GM21515 (cell line): ENCODE measurements around the gene TOP1.

Experiments used
- ATAC-seq: cut with Tn5 transposase; IDR thresholded peaks from one replicate; pipeline ENCODE4 v1.9.1; 2021; ENCODE audit not compliant: unreplicated experiment

TOP1 gene

DNA sequence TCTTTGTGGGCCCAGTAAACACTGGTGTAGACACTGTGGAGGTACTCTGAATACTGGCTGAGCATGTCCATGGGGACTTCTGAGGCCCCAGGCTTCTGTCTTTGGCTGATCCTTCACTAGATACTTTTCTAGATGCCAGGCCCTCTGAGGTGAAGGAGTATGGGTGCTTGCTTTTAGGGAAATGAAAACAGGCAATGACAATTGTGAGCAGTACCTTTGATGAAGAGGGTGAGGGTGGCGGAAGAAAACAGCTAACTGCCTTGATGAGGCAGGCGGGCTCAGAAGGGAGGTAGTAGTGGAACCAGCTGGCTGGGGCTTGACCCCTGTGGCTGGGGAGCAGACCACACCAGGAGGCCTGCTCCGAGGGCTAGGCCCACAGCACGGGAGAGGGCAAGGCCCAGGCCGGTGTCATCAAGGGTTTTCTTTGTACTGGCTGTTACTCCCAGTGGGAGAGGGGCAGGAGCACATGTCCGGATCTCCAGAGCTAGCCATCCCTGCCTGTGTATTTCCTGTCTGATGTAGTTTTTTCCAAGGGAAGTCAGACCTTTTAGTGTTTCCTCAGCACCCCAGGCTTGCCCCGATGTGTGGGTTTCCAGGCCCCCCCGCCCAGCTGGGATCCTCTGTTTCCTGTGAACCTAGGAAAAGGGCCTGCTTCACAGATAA lies 112.7 kb downstream of the TOP1 start:
- no peak for ATAC-seq

DNA sequence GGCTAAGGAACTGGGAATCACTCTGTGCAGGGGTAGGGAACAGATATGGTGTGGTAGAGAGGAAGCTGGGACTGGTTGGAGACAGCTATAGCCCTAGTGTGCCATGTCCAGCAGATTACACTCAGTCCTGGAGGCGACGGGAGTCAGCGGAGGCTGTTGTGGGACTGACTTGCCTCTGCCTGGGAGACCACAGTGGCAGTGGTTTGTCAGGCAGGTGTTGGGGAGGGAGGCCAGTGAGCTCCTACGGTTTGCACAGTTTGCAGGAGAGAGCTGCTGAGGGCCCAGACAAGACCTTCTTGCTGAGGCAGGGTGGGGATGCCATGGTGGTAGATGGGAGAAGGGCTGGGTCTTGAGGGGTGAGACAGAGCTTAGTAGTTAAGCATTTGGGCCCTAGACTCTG lies 113.6 kb downstream of the TOP1 start:
- ATAC-seq = no peak

DNA sequence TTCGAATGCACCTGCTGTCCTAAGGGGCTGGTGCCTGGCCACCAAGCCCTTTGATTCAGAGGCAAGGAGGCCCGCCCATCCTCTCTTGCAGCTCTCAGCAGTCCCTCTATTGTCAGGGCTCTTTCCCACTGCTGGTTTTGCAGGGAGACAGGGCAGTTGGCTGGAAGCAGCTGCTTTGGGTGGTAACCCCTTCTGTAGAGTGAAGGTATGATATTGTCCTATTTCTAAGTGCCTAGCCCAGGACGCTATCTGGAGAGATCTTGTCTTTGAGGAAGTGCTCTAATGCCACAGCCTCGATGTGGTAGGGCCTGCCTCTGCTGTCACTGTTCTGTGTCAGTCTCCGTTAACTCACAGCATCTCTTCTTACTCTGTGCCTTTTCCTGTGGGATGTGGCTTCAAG lies 114.3 kb downstream of the TOP1 start:
- ATAC-seq = no peak

DNA sequence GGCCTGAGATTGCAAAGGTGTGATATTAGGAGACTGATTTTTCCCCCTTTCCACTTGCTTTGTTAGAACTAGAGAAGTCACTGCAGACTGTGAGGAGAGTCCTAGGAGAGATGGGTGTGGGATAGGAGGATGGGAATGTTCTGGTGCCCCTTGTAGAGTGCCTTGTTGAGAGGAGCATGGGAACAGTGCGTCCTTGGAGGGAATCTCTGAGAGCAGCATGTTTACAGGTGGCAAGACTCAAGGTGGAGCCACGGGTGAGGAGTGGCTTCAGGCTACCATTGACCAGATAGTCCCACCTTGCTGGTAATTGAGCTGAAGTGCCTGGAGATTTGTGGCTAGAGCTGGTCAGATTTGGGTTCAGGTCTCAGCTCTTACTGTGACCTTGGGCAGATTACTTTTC lies 114.7 kb downstream of the TOP1 start:
- no peak for ATAC-seq

DNA sequence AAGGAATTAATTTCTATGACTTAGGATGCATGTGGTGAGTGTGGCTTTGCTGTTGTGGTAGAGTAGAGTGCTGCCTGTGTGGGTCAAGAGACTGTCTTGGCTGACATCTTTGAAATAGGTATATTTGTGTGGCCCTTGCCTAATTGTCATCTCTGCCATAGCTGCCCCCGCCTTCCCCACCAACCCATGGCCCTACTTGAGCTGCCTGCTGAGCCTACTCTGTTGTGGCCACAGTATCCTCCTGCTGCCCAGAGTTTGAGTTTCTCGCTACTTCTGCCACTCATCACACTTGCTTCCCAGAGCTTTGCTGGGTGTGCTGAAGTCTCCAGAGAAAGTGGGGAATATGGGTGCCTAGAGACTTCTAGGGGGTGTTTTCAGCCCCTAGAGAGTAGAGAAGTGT lies 116.7 kb downstream of the TOP1 start:
- ATAC-seq = no peak

DNA sequence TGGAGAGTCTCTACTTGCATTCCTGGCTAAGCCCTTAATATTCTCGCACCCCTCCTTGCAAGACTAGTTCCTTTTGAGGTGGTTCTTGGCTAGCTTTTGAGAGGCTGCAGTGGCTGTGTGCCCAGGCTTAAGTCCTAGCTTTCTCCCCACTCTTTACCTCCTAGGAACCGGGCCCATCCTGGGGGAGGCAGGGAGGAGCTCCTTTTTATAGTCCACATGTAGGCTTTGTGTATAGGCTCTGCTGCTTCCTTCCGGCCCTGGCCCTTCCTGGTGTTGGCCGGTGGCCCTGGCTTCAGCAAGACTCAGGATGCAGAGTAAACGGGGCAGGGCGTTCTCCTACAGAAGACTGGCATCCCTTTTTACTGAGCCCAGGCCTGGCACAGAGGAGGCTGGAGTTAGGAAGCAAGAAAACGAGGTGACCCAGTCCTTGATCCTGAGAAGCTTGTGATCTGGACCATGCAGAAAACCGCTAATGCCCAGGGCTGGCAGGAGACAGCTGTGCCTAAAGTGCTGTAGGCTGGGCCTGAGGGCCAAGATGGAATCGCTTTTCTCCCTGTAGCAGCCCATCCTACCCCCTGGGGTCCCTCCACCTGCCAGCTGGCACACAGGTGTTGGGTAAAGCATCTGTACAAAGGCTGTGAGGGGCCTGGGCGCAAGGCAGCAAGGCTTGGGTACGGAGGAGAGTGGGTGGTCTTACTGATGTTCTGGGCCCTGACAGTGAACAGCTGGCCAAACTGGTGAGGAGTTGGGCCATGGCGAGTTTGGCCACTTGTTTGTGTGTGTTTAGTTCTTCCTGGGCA lies 117.4 kb downstream of the TOP1 start:
- ATAC-seq = no peak

DNA sequence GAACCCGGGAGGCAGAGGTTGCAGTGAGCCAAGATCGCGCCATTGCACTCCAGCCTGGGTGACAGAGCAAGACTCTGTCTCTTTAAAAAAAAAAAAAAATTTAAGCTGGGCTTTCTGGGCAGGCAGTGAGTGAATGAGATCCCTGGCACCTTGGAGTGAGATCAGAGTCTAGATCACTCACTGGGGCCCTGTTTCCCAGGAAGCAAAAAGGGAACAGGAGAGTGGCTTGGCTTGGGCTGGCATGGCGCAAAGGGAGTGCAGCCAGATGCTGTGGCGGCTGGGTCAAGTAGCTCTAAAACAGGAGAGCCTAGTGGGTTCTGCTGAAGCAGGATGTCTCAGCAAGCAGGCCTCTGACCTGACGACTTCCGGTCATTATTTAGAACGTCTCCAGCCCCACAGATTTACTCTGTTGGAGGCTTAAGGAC lies 119.2 kb downstream of the TOP1 start:
- ATAC-seq = no peak

DNA sequence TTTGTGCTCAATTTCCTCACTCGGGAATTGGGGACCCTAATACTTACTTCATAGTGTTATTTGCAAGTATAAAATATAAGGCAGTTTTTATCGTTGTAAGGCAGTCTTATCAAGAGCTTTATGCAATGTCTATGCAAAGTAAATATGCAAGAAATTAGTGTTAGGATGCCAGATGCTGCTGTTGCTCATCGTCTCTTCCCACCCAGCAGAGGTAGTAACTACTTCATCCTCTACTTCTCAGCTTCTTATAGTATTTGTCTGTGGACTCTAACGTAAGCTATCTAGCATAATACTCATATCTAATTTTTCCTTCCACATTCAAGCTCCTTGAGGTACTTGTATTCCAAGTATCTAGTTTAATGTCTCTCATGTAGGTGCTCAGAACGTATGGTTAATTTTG lies 120.3 kb downstream of the TOP1 start:
- ATAC-seq = no peak

DNA sequence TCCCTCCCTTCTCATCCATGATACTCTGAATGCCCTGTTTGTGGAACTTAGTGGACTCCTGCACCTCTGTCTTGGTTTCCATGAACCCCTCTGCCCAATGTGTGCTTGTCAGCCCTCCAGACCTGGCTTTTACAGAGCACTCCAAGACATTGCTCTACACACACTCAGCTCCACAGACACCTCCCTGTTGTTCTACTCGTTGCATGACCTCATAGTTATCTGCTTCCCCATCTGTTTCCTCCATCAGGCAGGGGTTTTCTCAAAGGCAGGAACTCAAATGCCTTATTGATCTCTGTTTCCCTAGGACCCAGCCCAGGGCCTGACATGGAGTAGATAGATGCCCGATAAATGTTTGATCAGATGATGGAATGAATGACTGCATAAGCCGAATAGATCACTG lies 122.0 kb downstream of the TOP1 start:
- ATAC-seq = no peak

DNA sequence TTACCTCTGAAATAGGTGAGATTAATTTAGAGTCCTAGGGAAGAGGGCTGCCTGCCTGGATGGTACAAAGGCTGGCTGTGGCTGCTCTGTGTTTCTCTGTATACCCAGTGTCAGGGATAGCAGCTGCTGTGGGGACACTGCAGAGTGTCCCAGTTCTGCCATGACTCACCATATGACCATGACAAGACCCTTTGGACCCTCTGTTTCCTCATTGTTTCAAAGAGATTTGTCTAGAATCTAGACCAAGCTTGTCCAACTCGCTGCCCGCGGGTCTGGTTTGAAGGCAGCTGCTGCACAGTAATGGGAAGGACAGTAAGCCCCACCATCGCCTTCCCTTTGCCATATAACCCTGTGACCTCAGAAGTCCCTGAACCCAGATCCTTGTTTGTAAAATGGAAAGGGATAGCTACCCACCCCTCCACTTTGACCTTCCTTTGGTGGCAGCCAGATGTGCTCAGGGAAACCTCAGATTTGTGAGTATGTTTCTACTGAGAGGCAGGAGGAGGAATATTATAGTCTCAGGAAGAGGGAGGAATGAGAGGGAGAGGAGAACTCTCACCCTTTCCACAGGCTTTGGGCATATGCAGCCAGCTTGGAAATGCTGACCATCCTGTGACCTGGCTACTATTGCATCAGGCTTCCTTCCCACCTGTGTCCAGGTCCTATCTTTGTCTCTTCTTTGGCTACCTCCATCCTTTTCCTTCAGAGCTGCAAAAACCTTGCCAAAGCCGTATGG lies 122.7 kb downstream of the TOP1 start:
- ATAC-seq = no peak

DNA sequence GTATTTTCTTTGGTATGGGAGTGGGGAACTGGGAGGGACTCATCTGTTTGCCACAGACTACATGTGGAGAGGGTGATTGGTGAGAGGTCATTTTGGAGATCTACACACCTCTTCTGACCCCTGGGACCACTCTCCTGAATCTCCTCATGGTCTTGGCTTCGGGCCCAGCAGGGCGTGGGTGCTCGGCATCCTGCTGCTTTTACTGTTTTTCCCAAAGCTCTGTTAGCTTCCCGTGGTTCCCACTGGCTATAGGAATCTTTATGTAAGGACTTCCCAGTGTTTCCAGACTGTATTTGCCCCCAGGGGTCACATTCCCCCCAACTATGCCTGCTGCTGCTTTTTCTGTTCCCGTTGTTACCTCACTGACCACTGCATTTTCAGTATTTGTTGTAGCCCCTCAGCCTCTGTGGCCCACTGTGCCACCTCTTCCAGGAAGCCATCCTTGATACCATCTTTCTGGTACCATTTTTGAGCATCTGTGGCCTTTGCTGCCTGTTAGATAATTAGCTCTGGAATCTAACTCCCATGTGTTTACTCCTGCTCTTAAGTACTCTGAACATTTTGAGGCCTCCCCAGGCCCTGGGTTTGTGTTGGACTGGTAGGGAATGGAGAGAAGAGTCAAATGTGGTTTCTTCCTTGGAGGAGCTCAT lies 123.6 kb downstream of the TOP1 start:
- ATAC-seq = no peak

DNA sequence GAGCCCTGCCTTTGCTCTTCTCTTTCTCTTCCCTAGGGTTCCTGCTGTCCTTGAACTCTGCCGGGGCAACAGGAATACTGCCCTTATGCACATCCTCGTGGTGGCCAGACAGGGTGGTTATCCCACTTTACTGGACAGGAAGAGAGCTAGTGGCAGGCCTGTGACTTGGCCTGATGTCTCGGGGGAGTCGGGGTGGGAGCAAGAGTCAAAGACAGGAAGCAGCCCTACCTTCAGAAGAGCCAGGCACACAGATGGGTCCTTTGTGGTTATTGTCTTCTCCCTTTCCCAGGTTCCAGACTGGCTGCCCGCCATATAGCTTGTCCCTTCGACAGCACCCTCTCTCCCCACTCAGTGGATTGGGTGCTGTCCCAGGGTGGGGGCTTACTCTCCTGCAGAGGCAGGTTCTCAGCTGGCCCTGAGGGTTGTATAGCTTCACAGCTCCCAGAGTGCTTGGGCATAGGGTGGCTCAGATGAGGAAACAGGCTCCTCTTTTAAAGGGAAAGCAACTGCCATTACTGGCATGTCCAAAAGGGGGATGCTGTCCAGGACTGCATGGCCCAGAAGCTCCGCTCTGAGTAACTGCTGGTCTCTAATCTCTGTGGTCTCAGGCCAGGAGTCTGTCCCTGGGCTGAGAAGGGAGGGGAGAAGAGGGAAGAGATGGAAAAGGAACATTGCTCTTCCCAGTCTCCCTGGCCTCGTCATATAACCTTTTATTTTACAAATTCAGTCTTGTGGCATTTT lies 126.0 kb downstream of the TOP1 start:
- no peak for ATAC-seq

DNA sequence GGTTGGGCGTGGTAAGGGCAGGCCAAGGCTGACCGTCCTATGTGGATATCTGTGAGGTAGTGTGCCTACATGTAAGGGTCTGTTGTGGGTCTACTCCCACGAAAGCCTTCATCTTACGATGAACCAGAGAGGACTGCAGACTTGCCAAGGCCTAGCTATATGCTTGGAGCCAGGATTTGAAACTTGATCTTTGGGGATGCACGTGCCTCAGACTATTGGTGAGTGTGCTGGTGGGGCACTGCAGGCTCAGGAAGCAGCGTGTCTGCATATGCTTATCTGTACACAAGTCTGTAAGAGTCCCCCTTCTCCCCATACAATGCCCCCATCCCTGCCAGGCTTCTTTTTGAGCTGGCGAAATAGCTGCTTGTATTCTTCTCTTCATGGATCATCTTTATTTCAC lies 126.6 kb downstream of the TOP1 start:
- ATAC-seq = no peak

DNA sequence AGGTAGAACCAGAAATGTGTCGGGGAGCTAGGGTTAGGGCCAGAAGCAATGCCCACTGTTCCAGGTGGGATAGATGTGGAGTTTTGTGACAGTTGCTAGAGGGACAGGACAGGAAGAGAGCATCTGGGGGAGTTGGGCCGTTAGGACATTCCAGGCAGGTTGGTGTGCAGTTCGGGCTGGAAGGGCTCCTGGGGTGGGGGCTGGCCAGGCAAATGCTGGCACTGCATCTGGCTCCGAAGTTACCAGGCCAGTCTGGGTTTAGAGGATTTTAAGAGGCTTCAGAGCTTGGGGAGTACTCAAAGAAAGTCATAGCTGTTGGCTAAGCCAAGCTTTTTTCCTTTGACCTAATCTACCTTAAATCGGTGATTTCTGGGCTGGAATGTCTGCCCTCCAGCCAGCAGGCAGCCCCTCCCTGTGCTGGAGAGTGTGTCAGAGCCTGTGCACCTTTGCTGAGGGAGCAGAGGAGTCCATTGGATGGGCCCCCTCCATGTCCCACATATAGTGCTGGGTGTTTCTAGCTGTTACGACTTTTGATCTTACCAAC lies 129.5 kb downstream of the TOP1 start:
- no peak for ATAC-seq

DNA sequence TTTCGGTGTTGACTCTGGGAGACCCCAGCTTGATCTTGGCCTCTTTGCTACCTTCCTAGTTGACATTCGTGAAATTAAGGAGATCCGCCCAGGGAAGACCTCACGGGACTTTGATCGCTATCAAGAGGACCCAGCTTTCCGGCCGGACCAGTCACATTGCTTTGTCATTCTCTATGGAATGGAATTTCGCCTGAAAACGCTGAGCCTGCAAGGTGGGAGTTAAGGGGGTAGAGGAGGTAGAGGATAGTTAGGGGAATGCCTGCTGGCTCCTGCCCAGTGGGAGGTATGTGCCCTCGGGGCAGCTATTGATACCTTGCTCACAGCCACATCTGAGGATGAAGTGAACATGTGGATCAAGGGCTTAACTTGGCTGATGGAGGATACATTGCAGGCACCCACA lies 130.9 kb downstream of the TOP1 start:
- no peak for ATAC-seq

DNA sequence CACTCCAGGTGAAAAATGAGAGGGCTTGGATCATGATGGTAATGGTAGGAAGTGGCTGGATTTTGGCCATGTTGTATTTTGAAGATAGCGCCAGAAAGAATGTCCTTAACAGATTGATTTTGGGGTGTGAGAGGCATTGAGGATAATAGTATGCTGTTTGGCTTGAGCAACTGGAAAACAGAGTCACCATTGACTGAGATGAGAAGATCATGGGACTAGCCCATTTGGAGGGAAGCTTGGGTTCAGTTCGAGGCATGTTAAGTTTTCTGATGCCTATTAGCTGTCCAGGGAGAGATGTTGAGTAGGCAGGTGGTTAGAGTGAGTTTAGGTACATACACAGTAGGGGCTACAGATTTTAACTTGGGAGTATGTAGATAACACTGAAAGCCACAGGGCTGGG lies 132.1 kb downstream of the TOP1 start:
- no peak for ATAC-seq

DNA sequence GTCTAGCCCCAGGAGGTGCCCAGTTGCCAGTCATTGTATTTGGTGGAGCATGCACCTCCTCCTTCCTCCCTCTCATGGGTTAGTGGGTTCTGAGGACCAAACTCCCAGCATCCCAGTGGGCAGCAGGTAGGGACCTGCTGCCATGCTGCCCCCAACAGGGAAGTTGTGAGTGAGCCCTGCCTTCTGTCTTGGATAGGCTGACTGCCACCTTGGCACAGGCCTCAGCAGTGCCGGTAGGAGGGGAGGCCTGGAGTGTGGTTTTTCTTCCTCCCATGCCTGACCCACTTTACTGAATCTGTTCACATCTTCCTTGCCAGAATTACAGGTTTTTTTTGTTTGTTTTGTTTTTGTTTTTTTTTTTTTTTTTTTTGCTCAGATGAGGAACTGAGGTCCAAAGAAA lies 133.3 kb downstream of the TOP1 start:
- no peak for ATAC-seq

DNA sequence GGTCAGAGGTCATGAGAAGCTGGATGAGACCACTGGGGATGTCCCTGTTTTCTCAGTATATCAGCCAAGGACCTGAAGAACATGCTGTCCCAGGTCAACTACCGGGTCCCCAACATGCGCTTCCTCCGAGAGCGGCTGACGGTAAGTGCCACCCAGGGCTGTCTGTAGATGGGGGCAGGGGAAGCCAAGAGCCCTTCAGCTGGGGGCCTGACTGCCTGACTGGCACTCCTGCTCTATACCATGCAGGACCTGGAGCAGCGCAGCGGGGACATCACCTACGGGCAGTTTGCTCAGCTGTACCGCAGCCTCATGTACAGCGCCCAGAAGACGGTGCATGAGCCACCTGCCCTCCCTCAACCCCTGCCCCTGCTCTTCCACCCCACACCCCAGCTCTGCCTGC lies 133.8 kb downstream of the TOP1 start:
- ATAC-seq = no peak

DNA sequence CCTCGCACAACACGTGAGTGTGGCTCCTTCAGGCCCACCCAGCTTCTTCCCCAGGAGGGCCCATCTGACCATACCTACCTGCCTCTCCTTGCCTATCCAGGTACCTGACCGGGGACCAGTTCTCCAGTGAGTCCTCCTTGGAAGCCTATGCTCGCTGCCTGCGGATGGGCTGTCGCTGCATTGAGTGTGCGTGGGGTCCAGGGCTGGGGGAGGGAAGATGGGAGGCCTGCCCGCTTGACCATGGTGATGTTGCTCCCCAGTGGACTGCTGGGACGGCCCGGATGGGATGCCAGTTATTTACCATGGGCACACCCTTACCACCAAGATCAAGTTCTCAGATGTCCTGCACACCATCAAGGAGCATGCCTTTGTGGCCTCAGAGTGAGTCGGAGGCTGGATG lies 135.2 kb downstream of the TOP1 start:
- no peak for ATAC-seq

DNA sequence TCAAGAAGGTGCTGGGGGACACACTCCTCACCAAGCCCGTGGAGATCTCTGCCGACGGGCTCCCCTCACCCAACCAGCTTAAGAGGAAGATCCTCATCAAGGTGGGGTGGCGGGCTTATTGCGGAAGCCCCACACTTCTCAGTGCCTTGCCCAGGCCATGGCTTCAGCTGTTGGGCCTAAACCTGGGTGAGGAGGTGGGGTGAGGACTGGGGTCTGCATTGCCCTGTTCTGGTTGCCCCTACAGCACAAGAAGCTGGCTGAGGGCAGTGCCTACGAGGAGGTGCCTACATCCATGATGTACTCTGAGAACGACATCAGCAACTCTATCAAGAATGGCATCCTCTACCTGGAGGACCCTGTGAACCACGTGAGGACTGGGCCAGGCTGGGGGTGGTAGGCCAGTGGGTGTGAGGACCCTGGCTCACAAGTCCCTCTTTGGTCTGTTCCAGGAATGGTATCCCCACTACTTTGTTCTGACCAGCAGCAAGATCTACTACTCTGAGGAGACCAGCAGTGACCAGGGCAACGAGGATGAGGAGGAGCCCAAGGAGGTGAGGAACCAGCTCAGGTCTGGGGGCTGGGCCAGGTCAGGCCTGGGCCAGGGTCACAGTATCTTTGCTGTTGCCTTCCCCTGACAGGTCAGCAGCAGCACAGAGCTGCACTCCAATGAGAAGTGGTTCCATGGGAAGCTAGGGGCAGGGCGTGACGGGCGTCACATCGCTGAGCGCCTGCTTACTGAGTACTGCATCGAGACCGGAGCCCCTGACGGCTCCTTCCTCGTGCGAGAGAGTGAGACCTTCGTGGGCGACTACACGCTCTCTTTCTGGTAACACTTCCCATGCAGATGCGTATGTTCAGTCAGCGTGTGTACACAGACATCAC lies 136.6 kb downstream of the TOP1 start:
- no peak for ATAC-seq
